Measurements from ENCODE around the gene PTPMT1.

DNA sequence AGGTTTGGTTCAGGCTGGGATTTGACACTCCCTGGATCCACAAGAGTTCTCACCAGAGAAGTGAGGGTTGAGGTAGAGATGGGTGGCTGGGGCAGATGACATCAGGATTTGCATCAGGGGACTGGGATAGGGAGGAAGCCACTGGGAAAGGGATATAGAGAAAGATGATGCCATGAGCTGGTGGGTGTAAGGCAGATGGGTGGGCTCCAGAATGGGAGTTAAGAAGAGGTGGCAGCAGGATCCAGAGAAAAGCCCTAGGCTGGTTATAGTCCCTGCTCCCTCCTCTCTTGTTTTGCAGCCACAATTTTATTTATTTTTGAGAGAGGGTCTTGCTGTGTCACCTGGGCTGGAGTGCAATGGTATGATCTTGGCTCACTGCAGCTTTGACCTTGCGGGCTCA is 30.6 kb downstream of the PTPMT1 start:
- TF ChIP-seq, protein P1, sequence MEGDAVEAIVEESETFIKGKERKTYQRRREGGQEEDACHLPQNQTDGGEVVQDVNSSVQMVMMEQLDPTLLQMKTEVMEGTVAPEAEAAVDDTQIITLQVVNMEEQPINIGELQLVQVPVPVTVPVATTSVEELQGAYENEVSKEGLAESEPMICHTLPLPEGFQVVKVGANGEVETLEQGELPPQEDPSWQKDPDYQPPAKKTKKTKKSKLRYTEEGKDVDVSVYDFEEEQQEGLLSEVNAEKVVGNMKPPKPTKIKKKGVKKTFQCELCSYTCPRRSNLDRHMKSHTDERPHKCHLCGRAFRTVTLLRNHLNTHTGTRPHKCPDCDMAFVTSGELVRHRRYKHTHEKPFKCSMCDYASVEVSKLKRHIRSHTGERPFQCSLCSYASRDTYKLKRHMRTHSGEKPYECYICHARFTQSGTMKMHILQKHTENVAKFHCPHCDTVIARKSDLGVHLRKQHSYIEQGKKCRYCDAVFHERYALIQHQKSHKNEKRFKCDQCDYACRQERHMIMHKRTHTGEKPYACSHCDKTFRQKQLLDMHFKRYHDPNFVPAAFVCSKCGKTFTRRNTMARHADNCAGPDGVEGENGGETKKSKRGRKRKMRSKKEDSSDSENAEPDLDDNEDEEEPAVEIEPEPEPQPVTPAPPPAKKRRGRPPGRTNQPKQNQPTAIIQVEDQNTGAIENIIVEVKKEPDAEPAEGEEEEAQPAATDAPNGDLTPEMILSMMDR (IDR thresholded peaks at IDR 0.05): no peak
- TF ChIP-seq POLR2A (IDR thresholded peaks at IDR 0.05): no peak
